GM21390 (cell line): ENCODE data around the gene ARGFX.
"Not testable (repeated sequence)": the region's sequence is repeated elsewhere in the genome, so short reads cannot be mapped to it uniquely, and the experiment has no call there.

Source experiments
- ATAC-seq: cut with Tn5 transposase; IDR thresholded peaks from one replicate; pipeline ENCODE4 v1.9.1; 2021; ENCODE audit not compliant: unreplicated experiment

The ARGFX gene

DNA sequence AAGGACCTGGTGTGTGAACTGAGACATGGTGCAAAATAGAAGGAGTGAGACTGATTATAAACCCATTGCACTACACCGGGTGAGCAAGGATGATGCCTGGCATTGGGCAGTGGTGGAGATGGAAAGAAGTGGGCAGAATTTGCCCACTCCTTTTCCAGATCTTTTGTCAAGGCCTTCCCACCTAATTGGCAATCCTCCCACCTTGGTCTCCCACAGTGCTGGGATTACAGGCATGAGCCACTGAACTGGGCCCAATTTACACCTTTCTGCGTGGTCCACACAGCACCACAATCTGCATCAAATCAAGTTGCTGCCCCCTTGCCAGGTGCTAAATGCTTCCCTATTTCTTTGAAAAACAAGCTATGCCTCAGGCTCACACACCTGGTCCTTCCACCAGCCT, 30.8 kb downstream of the ARGFX start:
- ATAC-seq, result no peak

GRCh38 chr3:121599900-121600299, 32.2 kb downstream of the ARGFX start:
- ATAC-seq, result not testable (repeated sequence)

GRCh38 chr3:121601212-121601812, 33.6 kb downstream of the ARGFX start:
- no peak for ATAC-seq

DNA sequence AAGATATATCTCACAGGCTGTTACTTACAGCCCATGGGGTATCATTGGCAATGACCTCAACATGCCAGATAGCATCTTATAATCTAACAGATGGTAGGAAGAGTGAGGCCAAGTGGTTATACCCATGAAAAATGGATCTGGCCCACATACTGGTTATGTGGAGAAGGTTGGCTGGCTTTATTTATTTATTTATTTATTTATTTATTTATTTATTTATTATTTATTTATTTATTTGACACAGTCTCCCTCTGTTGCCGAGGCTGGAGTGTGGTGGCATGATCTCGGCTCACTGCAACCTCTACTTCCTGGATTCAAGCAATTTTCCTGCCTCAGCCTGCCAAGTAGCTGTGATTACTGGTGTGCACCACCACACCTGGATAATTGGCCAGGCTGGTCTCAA, 37.0 kb downstream of the ARGFX start:
- ATAC-seq, result no peak

GRCh38 chr3:121606106-121606505, 38.4 kb downstream of the ARGFX start:
- no peak for ATAC-seq
